SK-N-SH (cell line): Measurements from ENCODE around the gene CEACAM19. TPM values are rescaled to one million over a fixed set of nuclear protein-coding genes. Genes with fewer than 3 reads are reported as not detected.

ENCODE experiments used
- CTCF ChIA-PET: fragments of 300-600, 350-600 bp; formaldehyde crosslinking; extraction: SDS; loops from one replicate; lab custom pipeline; 2021; lab: Yijun Ruan, JAX
- POLR2A ChIA-PET: fragments of 350-600 bp; sonication (Branson Sonifier 250); formaldehyde crosslinking; extraction: SDS; loops from one replicate; lab custom pipeline; 2020; ENCODE audit warnings: antibody characterized with exemption, inconsistent platforms; lab: Yijun Ruan, JAX
- DNase-seq: peaks from one replicate; pipeline ENCODE4 v3.0.0; 2012
- H2AFZ ChIP-seq: fragments of 200-600 bp; sonication (generic); 2 replicates; pipeline ENCODE4 v1.8.1; 2016; ENCODE audit warnings: antibody characterized with exemption, mild to moderate bottlenecking, low read depth
- H3F3A ChIP-seq: fragments of 200-600 bp; sonication (generic); replicated peaks from 2 replicates; pipeline ENCODE3; 2016; ENCODE audit warnings: antibody characterized with exemption, mild to moderate bottlenecking; ENCODE audit not compliant: insufficient read depth
- H3K27ac ChIP-seq, 2 experiments: fragments of 200-500 bp in 1 of 2; fragments of 200-600 bp in 1 of 2; sonication (Bioruptor generic) in 1 of 2; sonication (generic), shearing (Covaris generic) in 1 of 2; 2 replicates each; pipeline versions ENCODE4 v1.5.1 to v1.6.1; 2014 to 2016; ENCODE audit warnings: low read depth in 2 of 2, inconsistent platforms in 1 of 2, low read length in 1 of 2, mild to moderate bottlenecking in 1 of 2, mixed read lengths in 1 of 2
- H3K27me3 ChIP-seq: fragments of 200-600 bp; sonication (generic), shearing (Covaris generic); 2 replicates; pipeline ENCODE4 v1.6.1; 2016; ENCODE audit warnings: mixed run types; ENCODE audit not compliant: insufficient read depth
- H3K36me3 ChIP-seq, 2 experiments: fragments of 200-500 bp in 1 of 2; fragments of 200-600 bp in 1 of 2; sonication (Bioruptor generic) in 1 of 2; sonication (generic) in 1 of 2; replicated peaks in 1 of 2; 2 replicates each; pipeline versions ENCODE3 to v1.5.1; 2014 to 2016; ENCODE audit warnings: low read length in 1 of 2, mild to moderate bottlenecking in 1 of 2; ENCODE audit not compliant: insufficient read depth in 2 of 2, control insufficient read depth in 1 of 2
- H3K4me1 ChIP-seq, 2 experiments: fragments of 200-500 bp in 1 of 2; fragments of 200-600 bp in 1 of 2; sonication (Bioruptor generic) in 1 of 2; sonication (generic), shearing (Covaris generic) in 1 of 2; 2 replicates each; pipeline versions ENCODE4 v1.5.1 to v1.6.1; 2014 to 2016; ENCODE audit warnings: low read depth in 1 of 2, low read length in 1 of 2, mixed run types in 1 of 2; ENCODE audit not compliant: insufficient read depth in 2 of 2, control insufficient read depth in 1 of 2
- H3K4me2 ChIP-seq: fragments of 200-600 bp; sonication (generic), shearing (Covaris generic); 2 replicates; pipeline ENCODE4 v1.6.1; 2017; ENCODE audit warnings: mixed run types
- H3K4me3 ChIP-seq, 2 experiments: fragments of 200-500 bp in 1 of 2; fragments of 200-600 bp in 1 of 2; sonication (Bioruptor generic) in 1 of 2; sonication (generic), shearing (Covaris generic) in 1 of 2; 2 replicates each; pipeline versions ENCODE4 v1.5.1 to v1.8.1; 2014 to 2016; ENCODE audit warnings: low read depth in 2 of 2, inconsistent platforms in 1 of 2, low read length in 1 of 2, mild to moderate bottlenecking in 1 of 2, mixed read lengths in 1 of 2, moderate library complexity in 1 of 2
- H3K79me2 ChIP-seq: fragments of 200-600 bp; sonication (generic); 2 replicates; pipeline ENCODE4 v1.8.1; 2017; ENCODE audit warnings: mild to moderate bottlenecking; ENCODE audit not compliant: insufficient read depth
- H3K9ac ChIP-seq: fragments of 200-600 bp; sonication (generic); 2 replicates; pipeline ENCODE4 v1.6.1; 2017; ENCODE audit warnings: mixed run types
- H3K9me2 ChIP-seq: fragments of 200-600 bp; sonication (generic); 2 replicates; pipeline ENCODE4 v1.6.1; 2017; ENCODE audit warnings: mixed run types
- H3K9me3 ChIP-seq: fragments of 200-600 bp; sonication (generic); 2 replicates; pipeline ENCODE4 v1.6.1; 2017; ENCODE audit warnings: mixed run types, mild to moderate bottlenecking, moderate library complexity
- H4K20me1 ChIP-seq: fragments of 200-600 bp; sonication (generic); 2 replicates; pipeline ENCODE4 v1.6.1; 2017; ENCODE audit warnings: mild to moderate bottlenecking, mixed run types; ENCODE audit not compliant: insufficient read depth
- CHD2 ChIP-seq: fragments of 150-350 bp; IDR thresholded peaks from 2 replicates; pipeline ENCODE4 v1.6.1; 2018; ENCODE audit warnings: low read length; ENCODE audit not compliant: partially characterized antibody
- ELF1 ChIP-seq: IDR thresholded peaks from 2 replicates; pipeline ENCODE4 v1.4.0; 2012
- EP300 ChIP-seq, 2 experiments: IDR thresholded peaks; 2 replicates each; pipeline versions ENCODE4 v1.4.0 to v1.6.1; 2012; ENCODE audit warnings: borderline replicate concordance in 1 of 2, low read depth in 1 of 2, low read length in 1 of 2
- EZH2phosphoT487 ChIP-seq: fragments of 200-600 bp; sonication (generic); IDR thresholded peaks from 2 replicates; pipeline ENCODE4 v1.6.1; 2017; ENCODE audit warnings: low read depth, mixed run types, mild to moderate bottlenecking, antibody characterized with exemption, moderate library complexity, borderline replicate concordance
- FOSL2 ChIP-seq: IDR thresholded peaks from 2 replicates; pipeline ENCODE4 v1.4.0; 2012; ENCODE audit warnings: low read depth, mild to moderate bottlenecking, moderate library complexity, borderline replicate concordance
- GABPA ChIP-seq: IDR thresholded peaks from 2 replicates; pipeline ENCODE4 v1.4.0; 2012; ENCODE audit warnings: low read depth, mild to moderate bottlenecking
- MEF2A ChIP-seq: IDR thresholded peaks from 2 replicates; pipeline ENCODE4 v1.4.0; 2012; ENCODE audit warnings: low read depth, borderline replicate concordance
- MXI1 ChIP-seq: IDR thresholded peaks from 2 replicates; pipeline ENCODE4 v1.6.1; 2012; ENCODE audit warnings: mild to moderate bottlenecking, low read depth, low read length, improper control_type of control experiment
- NFIC ChIP-seq: IDR thresholded peaks from 2 replicates; pipeline ENCODE4 v1.4.0; 2012; ENCODE audit warnings: borderline replicate concordance
- NRF1 ChIP-seq: IDR thresholded peaks from 2 replicates; pipeline ENCODE4 v1.6.1; 2012; ENCODE audit warnings: low read depth, mild to moderate bottlenecking, low read length
- PBX3 ChIP-seq: IDR thresholded peaks from 2 replicates; pipeline ENCODE4; 2012
- REST ChIP-seq: IDR thresholded peaks from 2 replicates; pipeline ENCODE4 v1.6.1; 2012; ENCODE audit warnings: mild to moderate bottlenecking, low read depth, low read length, moderate library complexity
- RXRA ChIP-seq: IDR thresholded peaks from 2 replicates; pipeline ENCODE4 v1.4.0; 2012; ENCODE audit warnings: low read depth, mild to moderate bottlenecking, borderline replicate concordance
- SIN3A ChIP-seq: IDR thresholded peaks from 2 replicates; pipeline ENCODE4 v1.6.1; 2012; ENCODE audit warnings: low read depth, mild to moderate bottlenecking, low read length, moderate library complexity, borderline replicate concordance
- SMC3 ChIP-seq: IDR thresholded peaks from 2 replicates; pipeline ENCODE4 v1.6.1; 2012; ENCODE audit warnings: low read depth, low read length, improper control_type of control experiment
- TAF1 ChIP-seq: IDR thresholded peaks from 2 replicates; pipeline ENCODE4 v1.6.1; 2012; ENCODE audit warnings: low read depth, mild to moderate bottlenecking, low read length, moderate library complexity, borderline replicate concordance
- TCF12 ChIP-seq: IDR thresholded peaks from 2 replicates; pipeline ENCODE4 v1.4.0; 2012
- USF1 ChIP-seq: IDR thresholded peaks from 2 replicates; pipeline ENCODE4 v1.4.0; 2012; ENCODE audit warnings: low read depth, borderline replicate concordance
- USF2 ChIP-seq: fragments of 150-350 bp; IDR thresholded peaks from 2 replicates; pipeline ENCODE4 v1.6.1; 2017; ENCODE audit warnings: antibody characterized with exemption, low read length, low read depth, borderline replicate concordance
- ZBTB33 ChIP-seq: IDR thresholded peaks from 2 replicates; pipeline ENCODE4 v1.4.0; 2012; ENCODE audit warnings: low read depth, borderline replicate concordance
- WGBS: methylation state at CpG from one replicate; pipeline ENCODE4 v1.1.6; 2017; ENCODE audit warnings: low lambda C conversion rate; 5-methylcytosine and 5-hydroxymethylcytosine counted together
- polyA plus RNA-seq, 3 experiments: library from polyadenylated mRNA; depleted of rRNA; stranded (reverse); fragments of >200 nt; gene quantifications; 2 replicates each; pipeline ENCODE4 v1.2.3, GENCODE V29; 2012

CEACAM19 gene
- polyA plus RNA-seq, 1 of the 3 experiments (the other 2 are of a cell fraction) = 2.0 TPM

GRCh38 chr19:44710483-44710882 lies 39.2 kb downstream of the CEACAM19 start:
- no peaks in the 10 kb centered on the region for H3K9me2 ChIP-seq
- no peak overlapping the region for H3K27ac ChIP-seq
- CTCF ChIA-PET = interaction anchor here (0.8 to 1.2 kb wide), 4 partner anchors 13 to 60 kb away, joined by 3 to 5 read pairs (median 4); no protein-coding TSS in a partner anchor
- H4K20me1 ChIP-seq = no peaks in the 10 kb centered on the region
- no peaks in the 10 kb centered on the region for H3K27me3 ChIP-seq
- no peak for DNase-seq
- H3F3A ChIP-seq = peaks cover 5% of the 10 kb centered on the region
- no peaks in the 10 kb centered on the region for H3K9me3 ChIP-seq
- POLR2A ChIA-PET = no interaction called here
- no peaks in the 10 kb centered on the region for H3K4me1 ChIP-seq
- H2AFZ ChIP-seq = no peak overlapping the region
- H3K4me3 ChIP-seq = no peak overlapping the region
- no peak overlapping the region for H3K9ac ChIP-seq
- no peaks in the 10 kb centered on the region for H3K36me3 ChIP-seq
- 76% methylated on average over 10 of the region's 14 CpGs for WGBS
- H3K4me2 ChIP-seq = no peak overlapping the region
- H3K79me2 ChIP-seq = no peaks in the 10 kb centered on the region
- no peak for TF ChIP-seq CHD2
- no peak for TF ChIP-seq MEF2A
- TF ChIP-seq ELF1 = no peak
- no peak for TF ChIP-seq USF2
- no peak for TF ChIP-seq TAF1
- TF ChIP-seq PBX3 = no peak
- TF ChIP-seq REST = no peak
- TF ChIP-seq USF1 = no peak
- no peak for TF ChIP-seq NRF1
- no peak for TF ChIP-seq ZBTB33
- no peak for TF ChIP-seq GABPA
- no peak for TF ChIP-seq EZH2phosphoT487
- no peak for TF ChIP-seq RXRA
- no peak for TF ChIP-seq MXI1
- TF ChIP-seq FOSL2 = no peak
- TF ChIP-seq SMC3 = no peak
- no peak for TF ChIP-seq EP300 (IDR thresholded peaks at IDR 0.05; ENCODE audit: borderline replicate concordance in 1 of 2, low read depth in 1 of 2, low read length in 1 of 2)
- no peak for TF ChIP-seq NFIC
- TF ChIP-seq SIN3A = no peak
- TF ChIP-seq TCF12 = no peak
